HG03095 (cell line): Measurements from ENCODE around the gene CAMTA1.
"Not testable (repeated sequence)": the region's sequence is repeated elsewhere in the genome, so short reads cannot be mapped to it uniquely, and the experiment has no call there.

Experiments
- ATAC-seq: cut with Tn5 transposase; IDR thresholded peaks from one replicate; pipeline ENCODE4 v1.9.1; 2021; ENCODE audit warnings: moderate library complexity; ENCODE audit not compliant: unreplicated experiment

CAMTA1 gene

DNA sequence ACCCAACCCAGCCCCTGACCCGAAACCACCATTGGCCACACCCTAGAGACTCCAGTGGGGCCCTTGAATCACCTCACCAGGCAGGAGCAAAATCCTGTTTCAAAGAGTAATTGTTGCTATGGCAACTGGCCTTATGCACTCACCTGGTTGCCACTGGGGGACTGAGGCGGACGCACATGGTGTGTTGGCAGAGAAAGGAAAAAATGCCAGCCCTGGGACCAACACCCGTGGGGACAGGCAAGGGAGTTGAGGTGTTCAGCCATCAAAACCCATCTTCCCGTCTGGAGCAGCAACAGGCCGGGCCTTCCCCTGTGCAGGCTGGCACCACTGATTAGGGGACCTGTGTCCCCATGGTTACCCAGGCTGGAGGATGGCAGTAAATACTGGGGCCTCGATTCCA, 590.1 kb downstream of the CAMTA1 start:
- no peak for ATAC-seq

DNA sequence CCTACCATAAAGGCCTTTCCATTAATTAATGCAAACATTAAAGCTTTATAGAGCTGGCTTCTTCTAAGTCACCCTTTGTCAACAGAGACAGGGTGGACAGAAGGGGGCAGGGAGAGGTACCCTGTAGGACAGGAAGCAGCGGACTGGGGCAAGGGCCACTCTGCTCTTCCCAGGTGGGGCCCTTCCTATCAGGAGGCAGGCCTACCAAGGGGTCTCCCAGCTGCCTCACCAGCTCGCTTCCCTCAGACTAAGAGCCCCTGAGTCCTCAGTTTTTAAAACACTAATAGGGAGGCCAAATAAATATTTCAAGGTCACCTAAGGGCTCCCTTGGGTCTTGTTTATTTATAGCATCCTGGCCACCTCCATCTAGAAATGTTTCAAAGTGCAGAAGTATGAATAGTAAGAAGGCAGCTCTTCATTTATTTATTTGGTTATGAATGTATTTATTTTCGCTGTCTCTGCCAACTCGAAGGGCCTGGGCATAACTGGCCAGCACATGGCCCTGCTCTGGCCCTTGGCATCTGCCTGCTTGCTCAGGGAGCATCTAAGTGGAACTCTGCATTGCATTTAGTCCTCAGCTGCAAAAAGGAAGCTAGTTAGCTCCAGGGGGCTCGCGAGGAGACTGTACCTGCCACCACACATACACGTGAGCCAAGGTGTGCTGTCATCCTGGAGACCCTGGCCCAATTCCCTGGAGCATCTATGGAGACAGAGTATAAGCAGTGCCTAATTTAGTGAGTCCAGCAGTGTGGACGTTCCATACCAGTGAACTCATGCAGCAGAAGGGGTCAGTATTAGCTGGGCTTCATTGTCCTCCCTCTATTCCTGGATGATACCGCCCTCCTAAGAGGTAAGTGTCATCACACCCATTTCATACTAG, 590.8 kb downstream of the CAMTA1 start:
- no peak for ATAC-seq

GRCh38 chr1:7376676-7377075, 591.4 kb downstream of the CAMTA1 start:
- ATAC-seq, result no peak

DNA sequence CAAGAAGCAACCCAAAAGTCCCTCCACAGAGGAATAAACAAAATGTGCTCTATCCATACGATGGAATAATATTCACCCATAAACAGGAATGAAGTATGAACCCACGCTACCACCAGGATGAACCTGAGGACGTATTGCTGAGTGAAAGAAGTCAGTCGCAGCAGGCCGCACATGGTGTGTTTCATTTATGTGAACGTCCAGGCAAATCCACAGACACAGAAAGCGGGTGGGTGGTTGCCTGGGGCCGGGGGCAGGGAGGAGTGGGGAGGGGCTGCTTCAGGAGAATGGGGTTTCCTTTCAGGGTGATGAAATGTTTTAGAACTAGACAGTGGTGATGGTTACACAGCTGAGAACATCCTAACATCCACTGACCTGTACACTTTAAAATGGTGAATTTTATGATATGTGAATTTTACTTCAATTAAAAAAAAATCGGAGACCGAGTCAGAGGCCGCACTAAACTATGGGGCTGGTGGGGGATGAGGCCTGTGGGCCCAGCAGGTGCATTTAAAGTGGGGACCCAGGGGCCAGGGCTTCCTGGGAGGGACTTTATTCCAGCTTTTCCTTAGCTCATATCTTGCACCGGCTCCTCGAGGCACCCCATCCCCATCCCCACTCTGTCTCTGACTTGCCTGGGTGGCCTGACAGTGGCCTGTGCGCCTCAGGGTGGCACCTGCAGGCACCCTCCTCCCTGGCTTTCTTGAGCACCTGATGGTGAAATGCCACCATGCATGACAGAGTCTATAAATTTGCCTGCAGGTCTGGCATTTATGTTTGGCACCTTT, 593.3 kb downstream of the CAMTA1 start:
- ATAC-seq, result no peak

DNA sequence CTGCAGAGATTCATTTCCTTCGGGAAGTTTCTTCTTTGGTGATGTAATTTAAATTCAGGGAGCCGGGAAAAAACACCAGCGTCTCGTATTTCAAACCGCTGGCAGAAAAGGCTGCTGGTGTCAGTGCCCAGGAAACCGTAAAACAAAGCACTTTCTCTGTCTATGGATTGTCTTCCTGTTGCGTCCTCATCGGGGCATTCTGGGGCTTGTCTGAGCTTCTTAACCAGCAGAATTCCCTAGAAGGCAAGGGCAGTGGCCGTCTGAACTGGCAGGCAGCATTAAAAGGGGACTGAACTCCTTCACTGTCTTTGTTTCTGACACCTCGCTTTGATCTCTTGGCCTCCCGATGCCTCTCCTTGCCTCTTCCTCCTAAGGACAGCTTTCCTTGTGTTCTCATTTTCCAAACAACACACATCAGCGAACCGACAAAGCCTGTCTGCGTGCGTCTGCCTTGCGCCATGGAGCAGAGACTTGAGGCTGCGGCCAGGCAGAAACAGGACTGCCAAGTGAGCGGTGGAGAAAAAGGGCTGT, 594.3 kb downstream of the CAMTA1 start:
- no peak for ATAC-seq

DNA sequence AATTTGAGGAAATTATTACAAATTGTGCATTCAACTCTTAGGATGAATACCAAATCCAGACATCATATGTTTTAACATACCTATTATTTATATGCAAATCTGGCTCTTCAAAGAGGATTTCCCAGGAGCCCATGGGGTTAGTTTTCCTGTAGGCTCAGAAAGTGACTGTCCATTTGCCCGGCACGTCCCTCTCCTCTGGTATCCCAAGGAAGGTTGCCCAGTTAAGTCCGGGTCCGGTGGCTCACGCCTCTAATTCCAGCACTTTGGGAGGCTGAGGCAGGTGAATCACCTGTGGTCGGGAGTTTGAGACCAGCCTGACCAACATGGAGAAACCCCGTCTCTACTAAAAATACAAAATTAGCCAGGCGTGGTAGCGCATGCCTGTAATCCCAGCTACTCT, 594.8 kb downstream of the CAMTA1 start:
- ATAC-seq, result not testable (repeated sequence)

DNA sequence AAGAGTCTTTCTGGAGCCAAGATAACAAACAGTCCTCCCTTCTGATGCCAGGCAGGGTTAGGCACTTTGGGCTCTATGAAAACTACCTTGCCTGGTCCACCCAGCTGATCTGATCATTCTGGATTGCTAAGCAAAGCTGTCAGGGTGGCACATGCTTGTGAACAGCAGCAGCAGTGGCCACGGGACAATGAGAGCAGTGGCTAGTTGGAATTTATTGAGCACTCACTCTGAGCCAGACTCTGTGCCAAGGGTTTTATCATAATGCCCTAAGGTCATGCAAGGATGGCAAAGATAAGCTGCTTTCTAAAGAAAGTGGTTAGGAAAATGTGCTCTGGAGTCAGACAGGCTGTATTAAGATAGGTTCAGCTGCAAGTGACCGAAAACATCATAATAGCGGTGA, 595.5 kb downstream of the CAMTA1 start:
- ATAC-seq, result no peak

GRCh38 chr1:7381729-7382128, 596.5 kb downstream of the CAMTA1 start:
- not testable (repeated sequence) for ATAC-seq

DNA sequence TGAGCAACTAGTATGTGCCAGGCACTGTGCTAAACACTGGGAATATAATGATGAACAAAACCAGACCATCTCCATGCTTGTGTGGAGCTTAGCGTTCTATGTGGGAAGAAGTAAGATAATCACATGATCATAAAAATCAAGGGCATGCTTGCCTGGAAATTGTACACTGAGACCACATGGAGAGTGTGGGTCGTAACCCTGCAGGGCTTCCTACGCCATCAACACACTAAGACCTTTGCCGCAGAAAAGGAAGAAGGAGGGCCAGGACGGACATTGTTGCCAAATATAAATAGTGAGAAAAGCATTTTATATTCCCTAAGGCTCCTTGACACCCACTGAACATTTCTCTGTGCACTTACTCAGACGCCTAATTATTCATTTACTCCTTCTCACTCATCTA, 597.7 kb downstream of the CAMTA1 start:
- ATAC-seq, result no peak

GRCh38 chr1:7383671-7384520, 598.6 kb downstream of the CAMTA1 start:
- no peak for ATAC-seq

DNA sequence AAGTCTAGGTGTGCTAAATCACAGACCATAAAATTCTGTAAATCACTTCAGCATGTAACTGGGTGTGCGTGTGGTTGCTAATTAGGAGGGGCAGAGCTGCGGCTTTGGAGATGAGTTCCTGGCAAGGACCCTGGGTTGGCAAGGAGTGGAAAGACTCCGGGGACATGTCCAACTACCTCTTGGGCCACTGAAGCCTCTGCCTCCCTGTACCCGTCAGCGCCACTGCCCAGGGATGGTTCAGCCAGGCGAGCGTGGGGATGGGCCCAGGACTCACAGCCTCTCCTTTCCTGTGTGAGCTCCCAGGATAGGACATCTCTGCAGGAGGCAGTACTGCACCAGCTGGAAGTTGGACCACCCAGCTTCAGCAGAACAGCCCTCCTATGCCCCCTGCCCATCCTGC, 599.4 kb downstream of the CAMTA1 start:
- ATAC-seq, result no peak

- no peak for ATAC-seq
Observed at GRCh38 chr1:7385471-7386225, 600.4 kb downstream of the CAMTA1 start.

DNA sequence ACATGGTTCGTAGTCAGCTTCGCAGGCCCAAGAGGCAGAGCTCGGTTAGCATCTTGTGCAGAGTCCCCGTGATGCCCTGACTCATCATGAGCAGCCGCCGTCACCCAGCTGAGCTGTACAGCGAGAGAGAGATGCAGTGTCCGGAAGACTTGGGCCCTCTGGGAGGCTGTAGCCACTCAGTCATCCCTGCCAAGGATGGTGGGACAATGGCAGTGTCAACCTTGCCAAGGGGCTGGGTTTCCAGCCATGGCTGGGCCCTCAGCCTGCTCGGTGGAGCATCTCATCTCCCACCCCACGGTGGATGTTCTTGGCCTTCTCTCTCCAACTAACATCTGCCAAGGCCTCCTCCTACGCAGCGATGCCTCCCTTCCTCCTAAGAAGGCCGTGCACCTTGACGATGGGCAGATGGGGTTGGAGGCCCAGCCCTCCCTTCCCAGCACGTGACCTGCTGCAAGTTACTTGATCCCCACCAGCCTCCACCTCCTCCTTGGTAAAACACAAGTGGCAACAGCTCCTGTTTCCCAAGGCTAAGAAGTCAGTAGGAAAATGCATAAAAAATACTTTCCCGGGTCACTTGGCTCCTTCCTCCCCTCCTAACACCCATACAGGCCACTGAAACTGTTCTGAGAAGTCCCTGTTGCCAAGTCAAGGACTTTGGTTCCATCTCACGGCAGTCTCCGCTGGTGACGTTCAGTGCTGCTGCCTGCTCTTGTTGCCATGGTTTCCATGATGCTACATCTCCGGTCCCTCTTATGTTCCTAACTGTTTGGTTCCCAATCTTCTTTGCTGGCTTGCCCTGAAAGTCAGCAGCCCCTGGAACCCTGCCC, 601.2 kb downstream of the CAMTA1 start:
- no peak for ATAC-seq

DNA sequence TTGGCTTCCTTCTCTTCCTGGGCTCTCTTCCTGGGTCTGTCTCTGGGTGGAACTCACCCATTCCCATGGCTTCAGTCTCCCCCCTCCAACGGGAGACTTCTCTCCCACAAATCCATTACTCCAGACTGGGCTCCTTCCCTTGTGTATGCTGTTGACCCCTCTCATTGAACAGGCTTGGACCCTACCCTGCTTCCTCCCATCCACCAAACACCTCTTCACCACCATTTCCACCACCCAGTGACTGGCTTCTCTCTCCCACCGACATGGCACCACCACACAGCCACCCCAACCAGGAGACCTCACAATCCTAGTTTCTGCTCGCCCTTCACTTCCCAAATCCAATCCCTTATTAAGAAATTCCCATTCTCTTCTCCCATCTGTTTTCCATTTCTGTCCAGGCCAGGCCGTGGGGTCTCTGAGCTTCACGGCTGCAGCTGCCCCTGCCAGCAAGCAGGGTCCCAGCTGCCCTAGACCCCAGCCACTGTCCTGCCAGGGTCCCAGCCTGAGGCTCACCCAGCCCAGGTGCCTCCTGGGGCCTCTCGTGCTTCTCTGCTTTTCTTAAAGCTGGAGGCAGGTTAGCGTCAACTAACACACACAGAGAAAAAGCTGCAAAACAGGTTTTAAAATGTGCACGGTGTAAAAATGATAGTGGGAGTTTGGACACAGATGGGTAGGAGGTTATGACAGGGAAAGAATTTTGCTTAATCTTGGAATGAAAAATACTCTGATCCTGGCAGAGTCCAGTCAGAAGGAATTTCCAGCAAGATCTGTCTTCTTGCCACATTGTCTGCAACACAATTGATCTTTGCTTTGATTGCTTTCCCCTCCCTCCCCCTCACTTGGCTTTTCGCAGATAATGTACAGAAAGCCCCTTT, 602.0 kb downstream of the CAMTA1 start:
- ATAC-seq, result no peak

DNA sequence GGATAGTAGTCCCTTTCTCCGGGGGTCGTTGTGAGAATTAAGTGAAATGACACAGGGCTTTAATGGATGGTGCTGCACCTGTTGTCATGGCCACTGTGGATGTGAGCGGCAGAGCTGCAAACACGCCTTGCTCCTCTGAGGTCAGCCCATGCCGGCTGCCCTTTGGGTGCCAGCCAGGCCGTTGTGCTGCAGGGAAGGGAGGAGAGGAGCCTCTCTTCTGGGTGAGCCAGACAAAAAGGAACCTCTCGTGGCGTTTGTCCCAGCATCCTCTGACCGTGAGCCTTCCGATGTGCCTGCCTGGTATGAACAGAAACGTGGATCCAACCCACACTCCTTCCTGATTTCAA, 602.9 kb downstream of the CAMTA1 start:
- ATAC-seq, result no peak

DNA sequence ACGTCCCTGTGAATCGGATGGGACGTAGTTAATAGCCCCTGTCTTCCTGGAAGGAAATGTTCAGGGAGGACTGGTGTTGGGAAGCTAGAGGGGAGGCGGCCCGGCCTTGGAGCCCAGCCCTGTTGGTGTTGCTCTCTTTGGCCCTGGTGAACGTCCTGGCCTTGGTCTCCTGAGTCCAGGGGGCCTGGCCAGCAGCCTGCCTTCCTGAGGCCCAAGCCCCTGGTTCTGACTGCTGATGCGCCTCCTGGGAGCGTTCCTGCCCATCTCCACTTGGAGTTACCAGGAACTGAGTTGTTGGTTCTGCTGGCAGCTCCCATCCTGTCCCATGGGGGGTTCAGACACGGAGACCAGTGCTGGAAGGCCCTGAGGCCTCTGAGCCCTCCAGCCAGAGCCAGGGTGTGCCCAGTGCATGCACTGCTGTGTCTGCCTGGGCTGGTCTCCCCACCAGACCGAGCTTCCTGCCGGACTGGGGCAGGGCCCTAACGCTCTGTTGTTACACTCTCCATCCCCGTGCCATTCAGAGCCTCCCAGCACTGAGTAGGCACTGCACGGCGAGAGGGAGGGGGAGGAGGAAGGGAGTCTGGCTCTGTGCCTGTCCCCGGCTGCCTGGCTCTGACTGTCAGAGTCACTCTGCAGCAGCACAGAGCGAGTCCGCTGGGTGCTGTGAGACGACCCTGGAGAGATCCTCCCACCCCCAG, 603.4 kb downstream of the CAMTA1 start:
- ATAC-seq, result no peak

GRCh38 chr1:7389201-7389905, 604.1 kb downstream of the CAMTA1 start:
- no peak for ATAC-seq
